HEK293 (cell line): Measurements from ENCODE around the gene SLC44A5.

Experiments used
- CTCF ChIA-PET: fragments of 350-600 bp; formaldehyde crosslinking; extraction: SDS; loops from one replicate; lab custom pipeline; 2021; ENCODE audit warnings: antibody characterized with exemption; lab: Yijun Ruan, JAX
- POLR2A ChIA-PET: fragments of 300-600 bp; formaldehyde crosslinking; extraction: SDS; loops from one replicate; lab custom pipeline; 2020; ENCODE audit warnings: antibody characterized with exemption, inconsistent platforms; lab: Yijun Ruan, JAX
- H3K27ac ChIP-seq: fragments of 200-500 bp; sonication (Bioruptor generic); 2 replicates; pipeline ENCODE4 v1.5.1; 2014; ENCODE audit warnings: low read depth, low read length, control low read depth, inconsistent platforms; ENCODE audit errors: extremely low read depth
- H3K36me3 ChIP-seq, 2 experiments: fragments of 200-500 bp in 1 of 2; sonication (Bioruptor generic) in 1 of 2; 1 replicate in 1 of 2; 2 replicates in 1 of 2; pipeline ENCODE4 v1.5.1; 2014 to 2017; ENCODE audit warnings: inconsistent platforms in 2 of 2, low read length in 2 of 2; ENCODE audit not compliant: control insufficient read depth in 2 of 2, insufficient read depth in 1 of 2
- H3K4me1 ChIP-seq: fragments of 200-500 bp; sonication (Bioruptor generic); 2 replicates; pipeline ENCODE4 v1.5.1; 2014; ENCODE audit warnings: mild to moderate bottlenecking, low read length, inconsistent platforms; ENCODE audit not compliant: control insufficient read depth, insufficient read depth
- H3K4me3 ChIP-seq: 2 replicates; pipeline ENCODE4 v1.5.1; 2011; ENCODE audit warnings: low read depth, mild to moderate bottlenecking, control low read depth, low read length, moderate library complexity
- H3K9me3 ChIP-seq: fragments of 200-500 bp; sonication (Bioruptor generic); 2 replicates; pipeline ENCODE4 v1.5.1; 2014; ENCODE audit warnings: low read depth, low read length, inconsistent platforms; ENCODE audit not compliant: control insufficient read depth, insufficient read depth
- GLI2 ChIP-seq: fragments of 450-650 bp; formaldehyde crosslinking; IDR thresholded peaks from 2 replicates; pipeline ENCODE4; 2017; ENCODE audit warnings: missing biosample characterization, missing genetic modification characterization, low read depth, borderline replicate concordance
- GLI4 ChIP-seq: fragments of 450-650 bp; formaldehyde crosslinking; IDR thresholded peaks from 2 replicates; pipeline ENCODE4 v1.5.1; 2016; ENCODE audit warnings: missing biosample characterization, missing genetic modification characterization
- REPIN1 ChIP-seq: fragments of 450-650 bp; formaldehyde crosslinking; IDR thresholded peaks from 2 replicates; pipeline ENCODE4 v1.5.1; 2017; ENCODE audit warnings: missing biosample characterization, missing genetic modification characterization, low read depth
- TCF7L2 ChIP-seq: IDR thresholded peaks from 2 replicates; pipeline ENCODE4 v1.6.1; 2011; ENCODE audit warnings: low read depth, mild to moderate bottlenecking, inconsistent platforms, low read length, moderate library complexity, borderline replicate concordance
- ZBTB8A ChIP-seq: fragments of 450-650 bp; formaldehyde crosslinking; IDR thresholded peaks from 2 replicates; pipeline ENCODE4 v1.5.1; 2016; ENCODE audit warnings: missing biosample characterization, missing genetic modification characterization
- ZNF121 ChIP-seq: fragments of 450-650 bp; formaldehyde crosslinking; IDR thresholded peaks from 2 replicates; pipeline ENCODE4 v1.5.1; 2016; ENCODE audit warnings: missing biosample characterization, missing genetic modification characterization
- ZNF132 ChIP-seq: fragments of 450-650 bp; formaldehyde crosslinking; IDR thresholded peaks from 2 replicates; pipeline ENCODE4 v1.5.1; 2017; ENCODE audit warnings: missing biosample characterization, missing genetic modification characterization, borderline replicate concordance
- ZNF302 ChIP-seq: fragments of 450-650 bp; formaldehyde crosslinking; IDR thresholded peaks from 2 replicates; pipeline ENCODE4 v1.5.1; 2016; ENCODE audit warnings: missing biosample characterization, missing genetic modification characterization, low read depth
- ZNF366 ChIP-seq: fragments of 450-650 bp; formaldehyde crosslinking; conservative IDR thresholded peaks from 2 replicates; pipeline ENCODE4 v1.5.1; 2016; ENCODE audit warnings: missing biosample characterization, missing genetic modification characterization
- ZNF426 ChIP-seq: fragments of 450-650 bp; formaldehyde crosslinking; IDR thresholded peaks from 2 replicates; pipeline ENCODE4 v1.5.1; 2017; ENCODE audit warnings: missing biosample characterization, missing genetic modification characterization, mild to moderate bottlenecking, inconsistent platforms, moderate library complexity
- ZNF48 ChIP-seq: fragments of 450-650 bp; formaldehyde crosslinking; IDR thresholded peaks from 2 replicates; pipeline ENCODE4 v1.5.1; 2016; ENCODE audit warnings: missing biosample characterization, missing genetic modification characterization
- ZNF521 ChIP-seq: fragments of 450-650 bp; formaldehyde crosslinking; IDR thresholded peaks from 2 replicates; pipeline ENCODE4 v1.5.1; 2017; ENCODE audit warnings: missing biosample characterization, mild to moderate bottlenecking, missing genetic modification characterization
- ZNF677 ChIP-seq: fragments of 450-650 bp; IDR thresholded peaks from 2 replicates; pipeline ENCODE4 v1.5.0; 2018; ENCODE audit warnings: missing biosample characterization, mild to moderate bottlenecking, missing genetic modification characterization, moderate library complexity
- ZNF707 ChIP-seq: fragments of 450-650 bp; formaldehyde crosslinking; IDR thresholded peaks from 2 replicates; pipeline ENCODE4 v1.5.1; 2016; ENCODE audit warnings: missing biosample characterization, missing genetic modification characterization
- ZNF76 ChIP-seq: fragments of 450-650 bp; formaldehyde crosslinking; IDR thresholded peaks from 2 replicates; pipeline ENCODE4; 2016; ENCODE audit warnings: low read depth, missing biosample characterization, missing genetic modification characterization, borderline replicate concordance
- ZNF837 ChIP-seq: fragments of 450-650 bp; formaldehyde crosslinking; IDR thresholded peaks from 2 replicates; pipeline ENCODE4 v1.5.1; 2016; ENCODE audit warnings: missing biosample characterization, missing genetic modification characterization
- TF ChIP-seq, protein P1 (sequence below): fragments of 450-650 bp; formaldehyde crosslinking; IDR thresholded peaks from 2 replicates; pipeline ENCODE4 v1.5.1; 2016; ENCODE audit warnings: missing biosample characterization, missing genetic modification characterization
- TF ChIP-seq, protein P2 (sequence below): fragments of 450-650 bp; formaldehyde crosslinking; IDR thresholded peaks from 2 replicates; pipeline ENCODE4 v1.5.1; 2016; ENCODE audit warnings: missing biosample characterization, missing genetic modification characterization
- TF ChIP-seq, protein P3 (sequence below): fragments of 450-650 bp; formaldehyde crosslinking; conservative IDR thresholded peaks from 2 replicates; pipeline ENCODE4 v1.5.1; 2016; ENCODE audit warnings: low read depth, missing biosample characterization, missing genetic modification characterization

Gene SLC44A5

DNA sequence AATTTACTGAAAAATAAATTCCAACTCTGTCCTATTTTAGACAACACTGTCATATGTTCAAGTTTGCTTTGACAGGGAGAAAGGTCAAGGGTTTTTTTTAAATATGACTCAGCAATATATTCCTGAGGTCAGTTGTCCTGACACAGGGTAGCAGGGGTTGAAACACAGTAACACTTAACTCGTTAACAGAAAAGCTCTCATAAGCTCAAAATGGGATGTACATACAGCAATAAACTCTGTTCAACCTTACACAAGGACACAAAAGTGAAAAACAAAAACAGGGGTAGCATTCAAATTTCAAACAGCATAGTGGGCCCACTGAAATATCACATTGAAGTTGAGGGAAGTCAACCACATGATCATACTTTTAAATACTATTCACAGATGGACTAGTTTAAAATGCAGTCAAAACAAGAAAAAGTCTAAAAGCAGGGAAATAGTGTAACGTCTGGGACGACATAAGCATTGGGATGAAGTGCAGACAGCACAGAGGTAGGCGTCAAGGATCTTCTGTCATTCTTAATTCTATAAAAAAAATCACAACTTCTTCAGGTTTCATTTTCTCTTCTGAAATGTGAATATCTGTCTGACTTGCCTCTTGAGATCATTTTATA, 89.9 kb downstream of the SLC44A5 start:
- no peaks in the 10 kb centered on the region for H3K36me3 ChIP-seq
- H3K27ac ChIP-seq, result no peak overlapping the region
- H3K9me3 ChIP-seq, result no peaks in the 10 kb centered on the region
- no peak overlapping the region for H3K4me3 ChIP-seq
- no peaks in the 10 kb centered on the region for H3K4me1 ChIP-seq
- POLR2A ChIA-PET, result no interaction called here
- TF ChIP-seq, protein P1, sequence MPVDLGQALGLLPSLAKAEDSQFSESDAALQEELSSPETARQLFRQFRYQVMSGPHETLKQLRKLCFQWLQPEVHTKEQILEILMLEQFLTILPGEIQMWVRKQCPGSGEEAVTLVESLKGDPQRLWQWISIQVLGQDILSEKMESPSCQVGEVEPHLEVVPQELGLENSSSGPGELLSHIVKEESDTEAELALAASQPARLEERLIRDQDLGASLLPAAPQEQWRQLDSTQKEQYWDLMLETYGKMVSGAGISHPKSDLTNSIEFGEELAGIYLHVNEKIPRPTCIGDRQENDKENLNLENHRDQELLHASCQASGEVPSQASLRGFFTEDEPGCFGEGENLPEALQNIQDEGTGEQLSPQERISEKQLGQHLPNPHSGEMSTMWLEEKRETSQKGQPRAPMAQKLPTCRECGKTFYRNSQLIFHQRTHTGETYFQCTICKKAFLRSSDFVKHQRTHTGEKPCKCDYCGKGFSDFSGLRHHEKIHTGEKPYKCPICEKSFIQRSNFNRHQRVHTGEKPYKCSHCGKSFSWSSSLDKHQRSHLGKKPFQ (tag by site-specific recombination), result no peak
- no peak for TF ChIP-seq ZNF76
- TF ChIP-seq ZNF521, result no peak
- TF ChIP-seq ZNF48 (tag by site-specific recombination), result no peak
- no peak for TF ChIP-seq ZNF677 (tag by site-specific recombination)
- TF ChIP-seq ZNF132 (tag by site-specific recombination), result no peak
- TF ChIP-seq REPIN1, result no peak
- no peak for TF ChIP-seq GLI4 (tag by site-specific recombination)
- TF ChIP-seq ZNF366, result no peak
- TF ChIP-seq, protein P2, sequence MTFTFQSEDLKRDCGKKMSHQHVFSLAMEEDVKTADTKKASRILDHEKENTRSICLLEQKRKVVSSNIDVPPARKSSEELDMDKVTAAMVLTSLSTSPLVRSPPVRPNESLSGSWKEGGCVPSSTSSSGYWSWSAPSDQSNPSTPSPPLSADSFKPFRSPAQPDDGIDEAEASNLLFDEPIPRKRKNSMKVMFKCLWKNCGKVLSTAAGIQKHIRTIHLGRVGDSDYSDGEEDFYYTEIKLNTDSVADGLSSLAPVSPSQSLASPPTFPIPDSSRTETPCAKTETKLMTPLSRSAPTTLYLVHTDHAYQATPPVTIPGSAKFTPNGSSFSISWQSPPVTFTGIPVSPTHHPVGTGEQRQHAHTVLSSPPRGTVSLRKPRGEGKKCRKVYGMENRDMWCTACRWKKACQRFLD, result no peak
- TF ChIP-seq ZNF707 (tag by site-specific recombination), result no peak
- CTCF ChIA-PET, result interaction anchor here (0.7 kb wide), 1 partner anchor 830 kb away, joined by 3 read pairs; no protein-coding TSS in a partner anchor

DNA sequence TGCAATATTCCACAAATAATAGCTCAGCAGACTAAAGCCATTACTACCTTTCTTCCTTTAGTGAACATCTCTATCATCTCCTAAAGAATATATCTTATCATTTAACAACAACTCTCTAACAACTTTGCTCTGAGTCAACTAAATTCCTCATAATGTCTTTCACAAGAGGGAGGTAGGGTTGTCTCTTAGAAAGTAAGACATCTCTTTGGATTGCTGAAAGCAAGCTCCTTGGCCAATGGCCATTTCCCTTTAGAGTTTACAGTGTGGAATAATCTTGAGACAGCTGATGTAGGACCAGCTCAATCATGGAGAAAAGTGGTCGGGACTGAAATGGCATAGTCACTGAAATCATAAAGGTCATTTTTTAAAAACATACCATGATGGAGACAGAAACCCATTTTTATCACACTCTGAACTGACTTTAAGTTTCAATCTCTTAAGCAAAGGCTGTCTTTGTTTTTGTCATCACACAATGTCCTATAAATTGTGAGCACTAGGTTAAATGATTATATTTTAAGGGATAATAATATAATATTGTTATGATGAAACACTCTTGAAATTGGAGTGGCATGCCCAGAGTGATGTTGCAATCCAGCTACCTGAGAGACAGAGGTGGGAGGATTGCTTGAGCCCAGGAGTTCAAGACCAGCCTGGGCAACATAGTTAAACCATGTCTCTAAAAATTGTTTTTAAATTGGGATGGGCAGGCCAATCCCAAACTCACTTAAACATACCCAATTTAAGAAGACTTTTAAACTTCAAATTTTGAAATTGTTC, 91.1 kb downstream of the SLC44A5 start:
- ChIA-PET CTCF (interaction anchor here (0.6 to 0.7 kb wide), 3 partner anchors 23 to 829 kb away, joined by 3 to 4 read pairs (median 4); no protein-coding TSS in a partner anchor), POLR2A (no interaction called here)
- H3K4me1 ChIP-seq, result no peaks in the 10 kb centered on the region
- no peaks in the 10 kb centered on the region for H3K9me3 ChIP-seq
- H3K36me3 ChIP-seq, result no peaks in the 10 kb centered on the region
- TF ChIP-seq ZNF121 (tag by site-specific recombination), result no peak
- H3K4me3 ChIP-seq, result no peak overlapping the region
- H3K27ac ChIP-seq, result no peak overlapping the region

DNA sequence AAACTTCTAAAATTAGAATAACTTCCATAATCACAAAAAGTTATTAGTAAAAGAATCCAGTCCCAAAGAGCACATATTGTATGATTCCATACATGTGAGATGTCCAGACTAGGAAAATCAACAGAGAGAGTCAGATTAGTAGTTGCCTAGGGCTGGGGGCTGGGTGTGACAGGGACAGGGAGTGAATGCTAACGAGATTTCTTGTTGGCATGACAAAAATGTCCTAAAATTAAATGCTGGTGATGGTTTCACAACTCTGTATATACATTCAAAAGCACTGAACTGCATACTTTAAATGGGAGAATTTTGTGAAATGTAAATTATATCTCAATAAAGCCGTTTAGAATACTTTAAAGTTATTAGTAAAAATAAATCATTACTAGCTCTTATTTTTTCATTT, 92.2 kb downstream of the SLC44A5 start:
- ChIA-PET POLR2A (no interaction called here), CTCF (no interaction called here)
- H3K4me1 ChIP-seq, result no peaks in the 10 kb centered on the region
- no peaks in the 10 kb centered on the region for H3K9me3 ChIP-seq
- TF ChIP-seq ZNF426 (tag by site-specific recombination), result no peak
- TF ChIP-seq ZNF302 (tag by site-specific recombination), result no peak
- TF ChIP-seq, protein P3, sequence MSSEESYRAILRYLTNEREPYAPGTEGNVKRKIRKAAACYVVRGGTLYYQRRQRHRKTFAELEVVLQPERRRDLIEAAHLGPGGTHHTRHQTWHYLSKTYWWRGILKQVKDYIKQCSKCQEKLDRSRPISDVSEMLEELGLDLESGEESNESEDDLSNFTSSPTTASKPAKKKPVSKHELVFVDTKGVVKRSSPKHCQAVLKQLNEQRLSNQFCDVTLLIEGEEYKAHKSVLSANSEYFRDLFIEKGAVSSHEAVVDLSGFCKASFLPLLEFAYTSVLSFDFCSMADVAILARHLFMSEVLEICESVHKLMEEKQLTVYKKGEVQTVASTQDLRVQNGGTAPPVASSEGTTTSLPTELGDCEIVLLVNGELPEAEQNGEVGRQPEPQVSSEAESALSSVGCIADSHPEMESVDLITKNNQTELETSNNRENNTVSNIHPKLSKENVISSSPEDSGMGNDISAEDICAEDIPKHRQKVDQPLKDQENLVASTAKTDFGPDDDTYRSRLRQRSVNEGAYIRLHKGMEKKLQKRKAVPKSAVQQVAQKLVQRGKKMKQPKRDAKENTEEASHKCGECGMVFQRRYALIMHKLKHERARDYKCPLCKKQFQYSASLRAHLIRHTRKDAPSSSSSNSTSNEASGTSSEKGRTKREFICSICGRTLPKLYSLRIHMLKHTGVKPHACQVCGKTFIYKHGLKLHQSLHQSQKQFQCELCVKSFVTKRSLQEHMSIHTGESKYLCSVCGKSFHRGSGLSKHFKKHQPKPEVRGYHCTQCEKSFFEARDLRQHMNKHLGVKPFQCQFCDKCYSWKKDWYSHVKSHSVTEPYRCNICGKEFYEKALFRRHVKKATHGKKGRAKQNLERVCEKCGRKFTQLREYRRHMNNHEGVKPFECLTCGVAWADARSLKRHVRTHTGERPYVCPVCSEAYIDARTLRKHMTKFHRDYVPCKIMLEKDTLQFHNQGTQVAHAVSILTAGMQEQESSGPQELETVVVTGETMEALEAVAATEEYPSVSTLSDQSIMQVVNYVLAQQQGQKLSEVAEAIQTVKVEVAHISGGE, result no peak
- TF ChIP-seq GLI2 (tag by site-specific recombination), result no peak
- no peak for TF ChIP-seq ZBTB8A (tag by site-specific recombination)
- TF ChIP-seq TCF7L2, result no peak
- no peak for TF ChIP-seq ZNF837 (tag by site-specific recombination)
- no peak overlapping the region for H3K4me3 ChIP-seq
- no peak overlapping the region for H3K27ac ChIP-seq
- H3K36me3 ChIP-seq, result no peaks in the 10 kb centered on the region
